Endothelial cell of umbilical vein (primary cell): ENCODE measurements around the gene PKNOX2.

Experiments used
- EZH2 ChIP-seq: IDR thresholded peaks from 2 replicates; pipeline ENCODE4 v1.6.1; 2012; ENCODE audit warnings: borderline replicate concordance, low read depth, mild to moderate bottlenecking, moderate library complexity, low read length, inconsistent platforms; ENCODE audit not compliant: severe bottlenecking
- POLR2A ChIP-seq: IDR thresholded peaks from 2 replicates; pipeline ENCODE4 v1.6.1; 2012; ENCODE audit warnings: low read depth, mild to moderate bottlenecking, control low read depth, low read length
- TF ChIP-seq, protein P1 (sequence below), 2 donors: IDR thresholded peaks; 1 replicate in 1 of 2; 2 replicates in 1 of 2; pipeline ENCODE4 v1.5.1; 2011; ENCODE audit warnings: low read length in 2 of 2, mild to moderate bottlenecking in 2 of 2, moderate library complexity in 2 of 2, control low read depth in 1 of 2, inconsistent platforms in 1 of 2, low read depth in 1 of 2; ENCODE audit not compliant: insufficient read depth in 1 of 2; ENCODE audit errors: extremely low read depth in 1 of 2

DNA sequence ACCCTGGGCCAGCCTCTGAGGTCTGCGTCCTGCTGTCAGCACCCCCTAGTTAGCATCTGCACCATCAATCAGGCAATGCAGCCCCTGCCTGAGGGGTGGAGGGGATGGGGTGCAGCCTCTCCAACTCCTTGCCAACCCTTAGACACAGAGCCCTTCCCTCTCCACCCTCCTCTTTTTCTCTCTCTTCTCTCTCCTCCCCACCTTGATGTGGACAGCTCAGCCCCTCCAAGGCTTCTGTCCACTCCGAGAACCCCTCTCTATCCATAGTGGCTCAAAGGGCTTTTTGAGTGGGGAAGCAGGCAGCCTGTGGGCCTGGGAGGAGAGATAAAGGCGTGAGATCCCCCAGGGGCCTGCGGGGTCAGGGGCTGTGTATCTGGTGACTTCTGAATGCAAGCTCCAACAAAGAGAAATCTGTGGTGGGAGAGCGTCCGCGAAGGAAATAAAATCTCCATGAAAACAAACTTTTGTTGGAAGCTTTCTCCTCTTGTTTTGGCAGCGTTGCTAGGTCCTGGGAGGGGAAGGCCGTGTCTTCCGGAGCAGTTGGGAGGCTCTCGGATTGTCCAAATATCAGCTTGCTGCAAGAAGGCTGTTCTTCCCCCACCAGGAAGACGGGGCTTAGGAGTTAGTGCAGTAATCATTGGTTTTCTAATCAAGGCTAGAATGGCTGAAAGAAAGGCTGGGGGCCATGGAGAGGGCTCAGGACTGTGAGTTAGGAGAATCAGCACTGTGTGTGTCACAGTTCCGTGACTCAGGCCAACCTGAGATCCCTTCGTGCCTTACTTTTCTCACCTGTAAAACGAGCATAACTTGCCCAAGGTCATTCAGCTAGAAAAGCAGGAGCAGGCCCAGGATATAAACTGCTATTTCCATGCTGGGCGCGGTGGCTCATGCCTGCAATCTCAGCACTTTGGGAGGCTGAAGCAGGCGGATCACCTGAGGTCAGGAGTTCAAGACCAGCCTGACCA is 50.3 kb downstream of the PKNOX2 start:
- no peak for TF ChIP-seq EZH2
- TF ChIP-seq POLR2A: no peak
- TF ChIP-seq, protein P1, sequence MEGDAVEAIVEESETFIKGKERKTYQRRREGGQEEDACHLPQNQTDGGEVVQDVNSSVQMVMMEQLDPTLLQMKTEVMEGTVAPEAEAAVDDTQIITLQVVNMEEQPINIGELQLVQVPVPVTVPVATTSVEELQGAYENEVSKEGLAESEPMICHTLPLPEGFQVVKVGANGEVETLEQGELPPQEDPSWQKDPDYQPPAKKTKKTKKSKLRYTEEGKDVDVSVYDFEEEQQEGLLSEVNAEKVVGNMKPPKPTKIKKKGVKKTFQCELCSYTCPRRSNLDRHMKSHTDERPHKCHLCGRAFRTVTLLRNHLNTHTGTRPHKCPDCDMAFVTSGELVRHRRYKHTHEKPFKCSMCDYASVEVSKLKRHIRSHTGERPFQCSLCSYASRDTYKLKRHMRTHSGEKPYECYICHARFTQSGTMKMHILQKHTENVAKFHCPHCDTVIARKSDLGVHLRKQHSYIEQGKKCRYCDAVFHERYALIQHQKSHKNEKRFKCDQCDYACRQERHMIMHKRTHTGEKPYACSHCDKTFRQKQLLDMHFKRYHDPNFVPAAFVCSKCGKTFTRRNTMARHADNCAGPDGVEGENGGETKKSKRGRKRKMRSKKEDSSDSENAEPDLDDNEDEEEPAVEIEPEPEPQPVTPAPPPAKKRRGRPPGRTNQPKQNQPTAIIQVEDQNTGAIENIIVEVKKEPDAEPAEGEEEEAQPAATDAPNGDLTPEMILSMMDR (IDR thresholded peaks at IDR 0.05; ENCODE audit: extremely low read depth in 1 of 2, insufficient read depth in 1 of 2, low read depth in 1 of 2, low read length in 2 of 2): no peak
